Esophagus muscularis mucosa (tissue), 3 donors: Measurements from ENCODE around the gene EPX.

Source experiments
- CTCF ChIP-seq, 3 experiments: fragments of 200-600 bp in 2 of 3; fragments of 450-650 bp in 1 of 3; sonication (generic) in 2 of 3; IDR thresholded peaks; one replicate each; pipeline ENCODE4 v1.5.1; 2017 to 2019; ENCODE audit warnings: antibody characterized with exemption in 3 of 3, mild to moderate bottlenecking in 2 of 3, moderate library complexity in 1 of 3
- EP300 ChIP-seq: sonication (generic); formaldehyde crosslinking; IDR thresholded peaks from one replicate; pipeline ENCODE4 v1.6.1; 2017; ENCODE audit warnings: antibody characterized with exemption

GRCh38 chr17:58249270-58250133 lies 57.0 kb downstream of the EPX start:
- peak; percentile 85 to 96 (median 92) for TF ChIP-seq CTCF (IDR thresholded peaks at IDR 0.05)
- TF ChIP-seq EP300 = no peak
